HG03520 (cell line): ENCODE measurements around the gene PFN2.

Experiments used
- ATAC-seq: cut with Tn5 transposase; IDR thresholded peaks from one replicate; pipeline ENCODE4 v1.9.1; 2021; ENCODE audit warnings: mild to moderate bottlenecking, moderate library complexity; ENCODE audit not compliant: unreplicated experiment

The PFN2 gene

GRCh38 chr3:149933008-149933407 lies 37.7 kb downstream of the PFN2 start:
- no peak for ATAC-seq

DNA sequence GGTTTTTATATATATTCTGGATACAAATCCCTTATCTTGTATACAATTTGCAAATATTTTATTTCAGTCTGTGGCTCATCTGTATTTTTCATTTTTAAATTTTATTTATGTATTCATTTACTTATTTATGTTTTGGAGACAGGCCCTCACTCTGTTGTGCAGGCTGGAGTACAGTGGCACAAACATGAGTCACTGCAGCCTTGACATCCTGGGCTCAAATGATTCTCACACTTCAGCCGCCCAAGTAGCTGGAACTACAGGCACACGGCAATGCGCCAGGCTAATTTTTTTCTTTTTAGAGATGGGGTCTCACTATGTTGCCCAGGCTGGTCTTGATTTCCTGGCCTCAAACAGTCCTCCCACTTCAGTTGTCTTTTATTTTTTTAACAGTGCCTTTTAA lies 50.6 kb downstream of the PFN2 start:
- ATAC-seq, result no peak

DNA sequence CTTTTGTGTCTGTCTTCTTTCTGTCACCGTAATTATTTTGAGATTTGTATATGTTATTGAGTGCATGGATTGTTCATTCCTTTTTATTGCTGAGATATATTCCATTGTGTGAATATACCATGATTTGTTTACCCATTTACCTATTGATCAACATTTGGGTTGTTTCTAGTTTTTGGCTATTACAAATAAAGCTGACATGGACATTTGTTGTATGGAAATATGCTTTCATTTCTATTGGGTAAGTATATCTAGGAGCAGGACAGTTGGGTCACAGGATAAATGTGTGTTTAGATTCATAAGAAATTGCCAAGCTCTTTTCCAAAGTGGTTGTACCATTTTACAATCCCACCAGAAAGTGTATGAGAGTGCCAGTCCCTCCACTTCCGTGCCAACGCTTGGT lies 51.2 kb downstream of the PFN2 start:
- no peak for ATAC-seq

GRCh38 chr3:149917124-149917667 lies 53.5 kb downstream of the PFN2 start:
- no peak for ATAC-seq
